Pancreas (tissue), 10 donors: ENCODE data around the gene C22orf39. TPM values are rescaled to one million over a fixed set of nuclear protein-coding genes. Genes with fewer than 3 reads are reported as not detected.
"Not testable (repeated sequence)": the region's sequence is repeated elsewhere in the genome, so short reads cannot be mapped to it uniquely, and the experiment has no call there.

Experiments
- ATAC-seq, 4 donors: fragments of 200-7000 bp; cut with Tn5 transposase; one replicate each; pipeline versions ENCODE4 v1.8.0 to v1.9.1; 2020; ENCODE audit warnings: mild to moderate bottlenecking in 4 of 4, moderate library complexity in 4 of 4
- DNase-seq, 6 donors: peaks; one replicate each; pipeline ENCODE4 v3.0.0-alpha.2; 2020
- FAIRE-seq: peaks from 2 replicates; lab custom pipeline; 2012; peaks lifted over from hg19 to GRCh38; lab: Jason Lieb, UNC
- H3K27ac ChIP-seq, 4 donors: fragments of 200-600 bp; sonication (generic); 1 replicate in 3 of 4; 2 replicates in 1 of 4; pipeline versions ENCODE4 v1.5.0 to v1.8.0; 2020
- H3K27me3 ChIP-seq, 4 donors: fragments of 200-600 bp; one replicate each; pipeline ENCODE4 v1.8.0; 2021
- H3K36me3 ChIP-seq, 3 donors: fragments of 200-600 bp; sonication (generic) in 1 of 3; one replicate each; pipeline versions ENCODE4 v1.5.0 to v1.8.0; 2020 to 2021
- H3K4me1 ChIP-seq, 3 donors: fragments of 200-600 bp; one replicate each; pipeline ENCODE4 v1.8.0; 2021
- H3K4me3 ChIP-seq, 4 donors: fragments of 200-600 bp; sonication (generic) in 2 of 4; one replicate each; pipeline versions ENCODE4 v1.5.0 to v1.8.0; 2020 to 2021
- H3K9me3 ChIP-seq, 4 donors: fragments of 200-600 bp; one replicate each; pipeline ENCODE4 v1.8.0; 2021
- CTCF ChIP-seq, 4 donors: fragments of 200-600 bp; sonication (generic) in 3 of 4; IDR thresholded peaks; one replicate each; pipeline versions ENCODE4 v1.5.0 to v1.8.0; 2021; ENCODE audit warnings: antibody characterized with exemption in 4 of 4
- WGBS, 2 donors: extraction: QIAGEN DNeasy Blood & Tissue Kit; methylation state at CpG; one replicate each; pipeline ENCODE4 v1.1.7; 2013; 5-methylcytosine and 5-hydroxymethylcytosine counted together
- intact Hi-C, 3 donors: fragments of 100-400 bp; cut with DNase I; formaldehyde crosslinking; loops; one replicate each; pipeline versions ENCODE4 v1.11.1 to v1.14.2; 2022
- polyA plus RNA-seq, 2 donors: library from polyadenylated mRNA; stranded (reverse); fragments of 200-250 nt; gene quantifications; one replicate each; pipeline ENCODE4 v1.2.3, GENCODE V29; 2013
- total RNA-seq, 6 donors: library from RNA; stranded (reverse); fragmentation: NEBNext Ultra II Directional in 4 of 6; extraction: Animal tissue kit (Norgen Biotek cat#: 25700) in 4 of 6; gene quantifications; one replicate each; pipeline versions ENCODE4 v1.2.1 to v1.2.4, GENCODE V29; 2021 to 2023
- donor health status: healthy with polysubstance abuse.
- donor health status: DM: no; HTN: no; CAD: no; lungs with moderate emphysema.
- donor health status: DM: no; HTN: no; CAD: no.
- donor health status: control.
- donor health status: control.
- donor health status: Bipolar disorder and iron deficiency.
- donor health status: DM: yes; HTN: yes; CAD: no.
- donor health status: DM: no; HTN: no; CAD: no.
- donor health status: DM: no; HTN: no; CAD: no.
- donor health status: DM: yes; HTN: yes; CAD: no.

C22orf39 gene
- total and polyA plus RNA-seq, 8 donors: 13.3 to 23.1 (median 19.5) TPM

GRCh38 chr22:19448739-19449421, 1.4 kb upstream of the C22orf39 start:
- TF ChIP-seq CTCF (IDR thresholded peaks at IDR 0.05): no peak
- FAIRE-seq (no peak), ATAC-seq (no peak), DNase-seq (no peak)
- no peaks in the 10 kb centered on the region for H3K27me3 ChIP-seq
- H3K4me3 ChIP-seq: peak overlapping the region in 2 of 4 donors; percentile 84 to 96
- H3K27ac ChIP-seq: no peak overlapping the region
- intact Hi-C loops: no loop called here
- peaks cover 0 to 17% (median 3%) of the 10 kb centered on the region in 3 donors for H3K36me3 ChIP-seq
- H3K9me3 ChIP-seq: no peaks in the 10 kb centered on the region
- 54 to 55% methylated on average over 5 of the region's 5 CpGs for WGBS, 2 donors
- H3K4me1 ChIP-seq: peaks cover 8 to 19% (median 17%) of the 10 kb centered on the region in 3 donors

- H3K36me3 ChIP-seq: peaks cover 0 to 15% (median 5%) of the 10 kb centered on the region in 3 donors
- no peak for FAIRE-seq
- TF ChIP-seq CTCF (IDR thresholded peaks at IDR 0.05): no peak
Observed at GRCh38 chr22:19448076-19448607, 631 bp upstream of the C22orf39 start.

GRCh38 chr22:19446603-19447329, 745 bp downstream of the C22orf39 start:
- 17 to 18% methylated on average over 22 of the region's 22 CpGs for WGBS, 2 donors
- H3K4me1 ChIP-seq: peaks cover 8 to 19% (median 17%) of the 10 kb centered on the region in 3 donors
- H3K4me3 ChIP-seq: peak overlapping the region; percentile 51 to 96 (median 84)
- H3K36me3 ChIP-seq: peaks cover 0 to 11% (median 5%) of the 10 kb centered on the region in 3 donors
- DNase-seq: no peak
- peak; percentile 2 to 16 (median 6) for ATAC-seq
- no peak for TF ChIP-seq CTCF (IDR thresholded peaks at IDR 0.05)
- no peak for FAIRE-seq
- peak overlapping the region; percentile 93 to 97 (median 94) for H3K27ac ChIP-seq
- intact Hi-C loops: no loop called here
- no peaks in the 10 kb centered on the region for H3K9me3 ChIP-seq
- H3K27me3 ChIP-seq: no peaks in the 10 kb centered on the region

More at GRCh38 chr22:19448076-19448607, 631 bp upstream of the C22orf39 start:
- peak; percentile 38 to 57 (median 54) for ATAC-seq
- H3K27me3 ChIP-seq: no peaks in the 10 kb centered on the region
- H3K9me3 ChIP-seq: no peaks in the 10 kb centered on the region
- WGBS, 2 donors: 4% methylated on average over 14 of the region's 14 CpGs
- peak in 3 of 6 donors; percentile 28 to 40 (median 30) for DNase-seq
- intact Hi-C loops: no loop called here
- peak overlapping the region; percentile 93 to 97 (median 94) for H3K27ac ChIP-seq
- H3K4me1 ChIP-seq: peaks cover 8 to 19% (median 17%) of the 10 kb centered on the region in 3 donors
- peak overlapping the region; percentile 51 to 96 (median 84) for H3K4me3 ChIP-seq

- DNase-seq, intact Hi-C loops, FAIRE-seq, H3K9me3 ChIP-seq, ATAC-seq, H3K4me3 ChIP-seq, H3K27ac ChIP-seq, H3K27me3 ChIP-seq: not testable (repeated sequence)
- WGBS, 2 donors: 81 to 83% methylated on average over 9 of the region's 9 CpGs
- H3K4me1 ChIP-seq: peaks cover 8 to 19% (median 17%) of the 10 kb centered on the region in 3 donors
- H3K36me3 ChIP-seq: peaks cover 0 to 11% (median 5%) of the 10 kb centered on the region in 3 donors
Observed at GRCh38 chr22:19445279-19445982, 2.1 kb downstream of the C22orf39 start.
